Gastrocnemius medialis (tissue), 4 donors: ENCODE data around the gene SMIM23. TPM values are rescaled to one million over a fixed set of nuclear protein-coding genes. Genes with fewer than 3 reads are reported as not detected.

Source experiments
- ATAC-seq, 2 donors: fragments of 150-250 bp; one replicate each; pipeline ENCODE4 v1.9.1; 2016
- DNase-seq, 2 donors: peaks; one replicate each; pipeline ENCODE4 v3.0.0-alpha.2; 2019
- H3K27ac ChIP-seq, 4 donors: fragments of 200-600 bp; sonication (generic); 1 replicate in 1 of 4; 2 replicates in 3 of 4; pipeline ENCODE4 v1.5.1; 2016 to 2018; ENCODE audit warnings: mild to moderate bottlenecking in 2 of 4, moderate library complexity in 1 of 4
- H3K27me3 ChIP-seq, 3 donors: fragments of 200-600 bp; sonication (generic) in 2 of 3; 1 replicate in 1 of 3; 2 replicates in 2 of 3; pipeline versions ENCODE4 v1.5.1 to v1.6.0; 2016 to 2019; ENCODE audit warnings: mild to moderate bottlenecking in 1 of 3, moderate library complexity in 1 of 3
- H3K36me3 ChIP-seq, 2 donors: fragments of 200-600 bp; sonication (generic) in 1 of 2; one replicate each; pipeline ENCODE4 v1.5.1; 2017 to 2018
- H3K4me1 ChIP-seq, 2 donors: fragments of 200-600 bp; sonication (generic) in 1 of 2; one replicate each; pipeline ENCODE4 v1.5.1; 2016 to 2017; ENCODE audit warnings: mild to moderate bottlenecking in 2 of 2
- H3K4me3 ChIP-seq, 4 donors: fragments of 200-600 bp; sonication (generic) in 3 of 4; 1 replicate in 1 of 4; 2 replicates in 3 of 4; pipeline ENCODE4 v1.5.1; 2016 to 2019; ENCODE audit warnings: mild to moderate bottlenecking in 2 of 4
- H3K9me3 ChIP-seq, 3 donors: fragments of 200-600 bp; sonication (generic) in 2 of 3; 1 replicate in 1 of 3; 2 replicates in 2 of 3; pipeline ENCODE4 v1.5.1; 2016 to 2019
- POLR2A ChIP-seq, 2 donors: fragments of 450-650 bp; IDR thresholded peaks; one replicate each; pipeline ENCODE4 v1.6.1; 2017; ENCODE audit warnings: antibody characterized with exemption in 2 of 2, mild to moderate bottlenecking in 2 of 2, moderate library complexity in 2 of 2
- in situ Hi-C, 4 donors: fragments of 200-750 bp; cut with MboI; loops; one replicate each; pipeline versions ENCODE4 v1.15.0 to v1.8.0; 2017; ENCODE audit warnings: low sequenced_read_pairs in 4 of 4
- intact Hi-C: fragments of 100-400 bp; cut with DNase I; formaldehyde crosslinking; loops from one replicate; pipeline ENCODE4 v1.15.1; 2023; ENCODE audit warnings: low total_unique reads
- total RNA-seq, 4 donors: library from RNA; depleted of rRNA; stranded (reverse); fragments of >200 nt; gene quantifications; one replicate each; pipeline versions ENCODE4 v1.1.0 to v1.2.3, GENCODE V29; 2016
- TF ChIP-seq, protein P1 (sequence below), 5 experiments: fragments of 450-650 bp in 3 of 5; fragments of 200-600 bp in 2 of 5; sonication (generic) in 2 of 5; IDR thresholded peaks in 4 of 5; conservative IDR thresholded peaks in 1 of 5; 1 replicate in 4 of 5; 2 replicates in 1 of 5; pipeline ENCODE4 v1.5.1; 2016 to 2019; ENCODE audit warnings: antibody characterized with exemption in 5 of 5, mild to moderate bottlenecking in 3 of 5, moderate library complexity in 3 of 5

SMIM23 gene
- total RNA-seq, 4 donors from 2014 or later, result not detected

DNA sequence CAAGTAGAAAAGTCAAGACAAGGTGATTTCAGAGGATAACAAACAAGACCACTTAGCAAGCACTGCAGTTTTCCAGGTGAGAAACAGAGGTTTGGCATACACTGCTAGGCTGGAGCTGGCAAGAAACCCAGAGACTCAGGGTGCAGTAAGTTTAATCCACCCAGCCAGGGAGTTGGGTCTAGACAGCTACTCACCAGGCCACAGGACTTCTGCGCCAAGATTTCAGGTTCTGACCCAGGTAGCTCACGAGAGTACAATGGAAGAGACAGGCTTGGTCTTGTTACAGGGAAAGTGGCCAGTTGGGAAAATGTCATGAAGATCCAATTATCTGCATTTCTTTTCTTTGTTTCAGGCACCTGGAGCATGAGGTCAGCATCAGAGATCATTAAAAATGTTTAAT, 9.8 kb downstream of the SMIM23 start:
- intact Hi-C loops, result no loop called here
- Histone ChIP-seq H3K9me3 (no peaks in the 10 kb centered on the region), H3K27ac (no peak overlapping the region), H3K4me3 (no peak overlapping the region), H3K36me3 (no peaks in the 10 kb centered on the region), H3K27me3 (no peaks in the 10 kb centered on the region), H3K4me1 (no peaks in the 10 kb centered on the region)
- TF ChIP-seq, protein P1, sequence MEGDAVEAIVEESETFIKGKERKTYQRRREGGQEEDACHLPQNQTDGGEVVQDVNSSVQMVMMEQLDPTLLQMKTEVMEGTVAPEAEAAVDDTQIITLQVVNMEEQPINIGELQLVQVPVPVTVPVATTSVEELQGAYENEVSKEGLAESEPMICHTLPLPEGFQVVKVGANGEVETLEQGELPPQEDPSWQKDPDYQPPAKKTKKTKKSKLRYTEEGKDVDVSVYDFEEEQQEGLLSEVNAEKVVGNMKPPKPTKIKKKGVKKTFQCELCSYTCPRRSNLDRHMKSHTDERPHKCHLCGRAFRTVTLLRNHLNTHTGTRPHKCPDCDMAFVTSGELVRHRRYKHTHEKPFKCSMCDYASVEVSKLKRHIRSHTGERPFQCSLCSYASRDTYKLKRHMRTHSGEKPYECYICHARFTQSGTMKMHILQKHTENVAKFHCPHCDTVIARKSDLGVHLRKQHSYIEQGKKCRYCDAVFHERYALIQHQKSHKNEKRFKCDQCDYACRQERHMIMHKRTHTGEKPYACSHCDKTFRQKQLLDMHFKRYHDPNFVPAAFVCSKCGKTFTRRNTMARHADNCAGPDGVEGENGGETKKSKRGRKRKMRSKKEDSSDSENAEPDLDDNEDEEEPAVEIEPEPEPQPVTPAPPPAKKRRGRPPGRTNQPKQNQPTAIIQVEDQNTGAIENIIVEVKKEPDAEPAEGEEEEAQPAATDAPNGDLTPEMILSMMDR (IDR thresholded peaks at IDR 0.05 in 4 of 5, conservative IDR thresholded peaks at IDR 0.05 in 1 of 5), result no peak
- TF ChIP-seq POLR2A (IDR thresholded peaks at IDR 0.05), result no peak
- in situ Hi-C loops, result no loop called here
- ATAC-seq, result no peak
- DNase-seq, result no peak

DNA sequence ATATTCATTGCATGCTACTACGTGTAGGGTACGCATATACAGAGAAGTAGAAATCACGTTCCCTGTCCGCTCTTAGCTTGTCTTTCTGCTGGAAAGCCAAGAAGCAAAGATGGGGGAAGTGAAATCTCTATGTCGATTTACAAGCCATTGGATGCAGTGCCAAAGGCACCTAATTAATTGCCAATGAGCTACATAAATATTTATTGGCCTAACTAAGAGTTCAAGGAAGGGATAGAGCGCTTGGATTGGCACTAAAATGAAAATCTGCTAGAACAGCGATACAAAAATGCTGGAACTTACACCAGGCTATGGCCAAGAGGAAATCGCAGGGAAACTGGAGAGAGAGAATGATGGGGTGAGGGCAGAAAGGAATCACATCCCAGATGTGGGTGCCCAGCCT, 10.8 kb downstream of the SMIM23 start:
- in situ Hi-C loops, result no loop called here
- intact Hi-C loops, result no loop called here
- TF ChIP-seq POLR2A (IDR thresholded peaks at IDR 0.05), result no peak
- TF ChIP-seq, protein P1 (IDR thresholded peaks at IDR 0.05 in 4 of 5, conservative IDR thresholded peaks at IDR 0.05 in 1 of 5), result no peak
- Histone ChIP-seq H3K4me1 (no peaks in the 10 kb centered on the region), H3K27me3 (no peaks in the 10 kb centered on the region), H3K4me3 (no peak overlapping the region), H3K9me3 (no peaks in the 10 kb centered on the region), H3K36me3 (no peaks in the 10 kb centered on the region), H3K27ac (no peak overlapping the region)
- no peak for ATAC-seq
- no peak for DNase-seq

DNA sequence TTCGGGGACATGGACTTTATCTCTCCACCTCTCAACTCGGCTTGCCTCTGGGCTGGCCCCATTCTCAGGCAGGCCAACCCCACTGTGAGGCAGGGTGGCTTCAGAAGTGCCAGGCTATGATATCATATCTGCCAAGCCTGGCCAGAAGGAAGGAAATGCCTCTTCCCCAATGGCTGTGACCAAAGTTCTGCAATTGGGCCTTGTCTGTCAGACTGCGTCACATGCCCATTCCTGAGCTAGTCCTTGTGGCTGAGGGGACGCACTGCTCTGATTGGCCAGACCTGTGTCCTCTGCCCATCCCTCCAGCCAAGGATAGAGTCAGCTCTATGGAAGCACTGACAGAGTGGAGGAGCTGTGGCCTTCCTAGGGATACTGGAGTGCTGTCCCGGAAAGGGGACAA, 11.9 kb downstream of the SMIM23 start:
- no peak for TF ChIP-seq POLR2A (IDR thresholded peaks at IDR 0.05)
- TF ChIP-seq, protein P1 (IDR thresholded peaks at IDR 0.05 in 4 of 5, conservative IDR thresholded peaks at IDR 0.05 in 1 of 5), result no peak
- in situ Hi-C loops, result no loop called here
- Histone ChIP-seq H3K4me3 (no peak overlapping the region), H3K27ac (no peak overlapping the region), H3K27me3 (no peaks in the 10 kb centered on the region), H3K36me3 (no peaks in the 10 kb centered on the region), H3K4me1 (no peaks in the 10 kb centered on the region), H3K9me3 (no peaks in the 10 kb centered on the region)
- DNase-seq (no peak), ATAC-seq (no peak)
- intact Hi-C loops, result no loop called here

DNA sequence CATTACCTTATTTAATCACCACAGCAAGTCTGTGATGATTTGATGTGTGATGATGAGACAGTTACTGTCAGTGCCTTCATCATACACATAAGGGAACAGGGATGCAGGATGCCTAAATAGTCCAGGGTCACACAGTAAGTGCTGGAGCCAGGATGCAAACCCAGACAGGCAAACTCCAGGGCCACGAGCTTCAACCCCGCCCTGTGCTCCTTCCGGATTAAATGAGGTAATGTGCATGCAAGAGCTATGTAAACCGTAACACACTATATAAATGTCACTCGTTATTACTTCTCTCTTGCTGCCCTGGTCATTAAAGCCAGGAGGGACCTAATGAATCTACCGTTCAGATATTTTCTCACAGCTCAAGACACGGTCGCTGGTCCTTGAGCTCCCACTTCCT, 12.8 kb downstream of the SMIM23 start:
- ATAC-seq (no peak), DNase-seq (no peak)
- TF ChIP-seq, protein P1 (IDR thresholded peaks at IDR 0.05 in 4 of 5, conservative IDR thresholded peaks at IDR 0.05 in 1 of 5), result no peak
- TF ChIP-seq POLR2A (IDR thresholded peaks at IDR 0.05), result no peak
- intact Hi-C loops (no loop called here), in situ Hi-C loops (no loop called here)
- no peaks in the 10 kb centered on the region for H3K4me1 ChIP-seq
- no peak overlapping the region for H3K4me3 ChIP-seq
- no peak overlapping the region for H3K27ac ChIP-seq
- H3K36me3 ChIP-seq, result no peaks in the 10 kb centered on the region
- no peaks in the 10 kb centered on the region for H3K9me3 ChIP-seq
- no peaks in the 10 kb centered on the region for H3K27me3 ChIP-seq

DNA sequence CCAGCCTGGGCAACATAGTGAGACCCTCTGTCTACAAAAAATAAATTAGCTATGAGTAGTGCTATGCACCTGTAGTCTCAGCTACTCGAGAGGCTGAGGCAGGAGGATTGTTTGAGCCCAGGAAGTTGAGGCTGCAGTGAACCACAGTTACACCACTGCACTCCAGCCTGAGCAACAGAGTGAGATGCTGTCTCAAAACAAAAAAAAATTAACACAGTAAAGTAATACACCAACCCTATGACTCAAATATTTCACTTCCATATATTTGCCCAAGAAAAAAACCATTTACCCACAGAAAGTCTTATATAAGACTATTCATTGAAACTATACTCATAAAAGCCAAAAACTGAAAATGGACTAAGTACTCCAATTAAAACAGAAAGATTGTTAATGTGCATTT, 16.2 kb downstream of the SMIM23 start:
- H3K27ac ChIP-seq, result no peak overlapping the region
- DNase-seq (no peak), ATAC-seq (no peak)
- peaks cover 7 to 11% (median 9%) of the 10 kb centered on the region in 3 donors for H3K27me3 ChIP-seq
- H3K4me1 ChIP-seq, result no peaks in the 10 kb centered on the region
- intact Hi-C loops, result no loop called here
- TF ChIP-seq, protein P1 (IDR thresholded peaks at IDR 0.05 in 4 of 5, conservative IDR thresholded peaks at IDR 0.05 in 1 of 5), result no peak
- TF ChIP-seq POLR2A (IDR thresholded peaks at IDR 0.05), result no peak
- no peak overlapping the region for H3K4me3 ChIP-seq
- H3K36me3 ChIP-seq, result no peaks in the 10 kb centered on the region
- H3K9me3 ChIP-seq, result no peaks in the 10 kb centered on the region
- in situ Hi-C loops, result no loop called here
